NCI-H510A treated with DMSO at 0.1 percent for 48 hours (cell line): ENCODE data around the gene ZNHIT6.
"Not testable (repeated sequence)": the region's sequence is repeated elsewhere in the genome, so short reads cannot be mapped to it uniquely, and the experiment has no call there.

Experiments
- DNase-seq: peaks from one replicate; lab custom pipeline; 2025; lab: John Stamatoyannopoulos, UW

Gene ZNHIT6

GRCh38 chr1:85707990-85708828 lies at the start of gene ZNHIT6:
TSS of gene ZNHIT6 (minus strand) at chr1:85708433. CDS start at chr1:85708284, 149 bp downstream.
- DNase-seq = peak; percentile 98

GRCh38 chr1:85756864-85757263 lies 48.6 kb upstream of the ZNHIT6 start:
- DNase-seq = no peak

GRCh38 chr1:85748120-85748519 lies 39.9 kb upstream of the ZNHIT6 start:
- DNase-seq = peak; percentile 43

- no peak for DNase-seq
Measured at GRCh38 chr1:85746777-85747176, 38.5 kb upstream of the ZNHIT6 start.

GRCh38 chr1:85743814-85744213 lies 35.6 kb upstream of the ZNHIT6 start:
- DNase-seq = no peak

GRCh38 chr1:85734931-85735330 lies 26.7 kb upstream of the ZNHIT6 start:
- no peak for DNase-seq

- no peak for DNase-seq
Measured at GRCh38 chr1:85718678-85719340, 10.6 kb upstream of the ZNHIT6 start.

GRCh38 chr1:85714418-85715114 lies 6.3 kb upstream of the ZNHIT6 start:
- not testable (repeated sequence) for DNase-seq

- no peak for DNase-seq
Measured at GRCh38 chr1:85708829-85709227, 595 bp upstream of the ZNHIT6 start.

- peak; percentile 56 for DNase-seq
Measured at GRCh38 chr1:85707267-85707989, 805 bp downstream of the ZNHIT6 start.

- no peak for DNase-seq
Measured at GRCh38 chr1:85705940-85706339, 2.3 kb downstream of the ZNHIT6 start.

- DNase-seq = no peak
Measured at GRCh38 chr1:85700422-85700821, 7.8 kb downstream of the ZNHIT6 start.

GRCh38 chr1:85697895-85698294 lies 10.3 kb downstream of the ZNHIT6 start:
- no peak for DNase-seq

- DNase-seq = peak; percentile 16
Measured at GRCh38 chr1:85692730-85693314, 15.4 kb downstream of the ZNHIT6 start.

- DNase-seq = no peak
Measured at GRCh38 chr1:85689775-85690404, 18.3 kb downstream of the ZNHIT6 start.

- no peak for DNase-seq
Measured at GRCh38 chr1:85683292-85684025, 24.8 kb downstream of the ZNHIT6 start.

- no peak for DNase-seq
Measured at GRCh38 chr1:85681087-85681486, 27.1 kb downstream of the ZNHIT6 start.

- DNase-seq = no peak
Measured at GRCh38 chr1:85678193-85678592, 30.0 kb downstream of the ZNHIT6 start.

- no peak for DNase-seq
Measured at GRCh38 chr1:85677656-85678055, 30.6 kb downstream of the ZNHIT6 start.

- DNase-seq = no peak
Measured at GRCh38 chr1:85672031-85672660, 36.1 kb downstream of the ZNHIT6 start.
